SK-N-SH treated with all-trans-retinoic acid at 6 μM for 48 hours (cell line): ENCODE results near the gene NUBP1.

Source experiments
- ATAC-seq: fragments of 200-7000 bp; cut with Tn5 transposase; 3 replicates; pipeline ENCODE4 v1.9.1; 2020; ENCODE audit warnings: mild to moderate bottlenecking, moderate library complexity
- ARNTL ChIP-seq: fragments of 450-650 bp; formaldehyde crosslinking; IDR thresholded peaks from 2 replicates; pipeline ENCODE4 v1.5.0; 2020; ENCODE audit warnings: low read depth, mild to moderate bottlenecking, moderate library complexity, borderline replicate concordance
- CREB5 ChIP-seq: fragments of 250-450 bp; sonication (Bioruptor Pico); IDR thresholded peaks from 2 replicates; pipeline ENCODE4 v1.5.1; 2020; ENCODE audit warnings: low read depth, mild to moderate bottlenecking, moderate library complexity
- CSDC2 ChIP-seq: fragments of 250-450 bp; sonication (Bioruptor Pico); IDR thresholded peaks from 2 replicates; pipeline ENCODE4 v1.5.0; 2020; ENCODE audit warnings: mild to moderate bottlenecking, moderate library complexity
- CSRNP3 ChIP-seq: fragments of 250-450 bp; sonication (Bioruptor Pico); IDR thresholded peaks from 2 replicates; pipeline ENCODE4 v1.5.1; 2021; ENCODE audit warnings: mild to moderate bottlenecking, moderate library complexity
- ESRRG ChIP-seq: fragments of 250-450 bp; sonication (Bioruptor Pico); IDR thresholded peaks from 2 replicates; pipeline ENCODE4 v1.6.1; 2021; ENCODE audit warnings: mild to moderate bottlenecking
- GLIS3 ChIP-seq: fragments of 250-450 bp; sonication (Bioruptor Pico); IDR thresholded peaks from 2 replicates; pipeline ENCODE4 v1.5.0; 2020; ENCODE audit warnings: mild to moderate bottlenecking, moderate library complexity
- ISL1 ChIP-seq: fragments of 250-450 bp; sonication (Bioruptor Pico); IDR thresholded peaks from 2 replicates; pipeline ENCODE4 v2.1.2; 2022; ENCODE audit warnings: mild to moderate bottlenecking, moderate library complexity
- OSR1 ChIP-seq: fragments of 250-450 bp; sonication (Bioruptor Pico); IDR thresholded peaks from 2 replicates; pipeline ENCODE4 v1.8.0; 2022; ENCODE audit warnings: moderate library complexity, mild to moderate bottlenecking, inconsistent platforms
- POU6F1 ChIP-seq: fragments of 250-450 bp; sonication (Bioruptor Pico); IDR thresholded peaks from 2 replicates; pipeline ENCODE4 v1.8.0; 2021; ENCODE audit warnings: low read depth, mild to moderate bottlenecking, moderate library complexity, borderline replicate concordance
- PPARA ChIP-seq: fragments of 250-450 bp; sonication (Bioruptor Pico); IDR thresholded peaks from 2 replicates; pipeline ENCODE4 v1.5.0; 2020; ENCODE audit warnings: mild to moderate bottlenecking, borderline replicate concordance
- RARB ChIP-seq: fragments of 250-450 bp; sonication (Bioruptor Pico); IDR thresholded peaks from 2 replicates; pipeline ENCODE4 v1.8.0; 2021; ENCODE audit warnings: mild to moderate bottlenecking, moderate library complexity
- SNAI2 ChIP-seq: fragments of 250-450 bp; sonication (Bioruptor Pico); IDR thresholded peaks from 2 replicates; pipeline ENCODE4 v1.5.0; 2020; ENCODE audit warnings: mild to moderate bottlenecking, moderate library complexity
- TOX ChIP-seq: fragments of 250-450 bp; sonication (Bioruptor Pico); IDR thresholded peaks from 2 replicates; pipeline ENCODE4 v1.8.0; 2021; ENCODE audit warnings: mild to moderate bottlenecking, moderate library complexity, borderline replicate concordance
- TSHZ2 ChIP-seq: fragments of 250-450 bp; sonication (Bioruptor Pico); IDR thresholded peaks from 2 replicates; pipeline ENCODE4 v1.5.0; 2020; ENCODE audit warnings: mild to moderate bottlenecking, moderate library complexity
- ZC3H10 ChIP-seq: fragments of 250-450 bp; sonication (Bioruptor Pico); IDR thresholded peaks from 2 replicates; pipeline ENCODE4 v1.5.1; 2021; ENCODE audit warnings: mild to moderate bottlenecking, moderate library complexity
- ZFP3 ChIP-seq: fragments of 250-450 bp; sonication (Bioruptor Pico); IDR thresholded peaks from 2 replicates; pipeline ENCODE4 v1.5.0; 2020; ENCODE audit warnings: mild to moderate bottlenecking, moderate library complexity
- ZFP30 ChIP-seq: fragments of 450-650 bp; formaldehyde crosslinking; IDR thresholded peaks from 2 replicates; pipeline ENCODE4 v1.5.0; 2022; ENCODE audit warnings: mild to moderate bottlenecking, moderate library complexity
- ZNF565 ChIP-seq: fragments of 450-650 bp; formaldehyde crosslinking; conservative IDR thresholded peaks from 2 replicates; pipeline ENCODE4 v1.5.0; 2020; ENCODE audit warnings: low read depth, mild to moderate bottlenecking, moderate library complexity
- ZNF70 ChIP-seq: fragments of 450-650 bp; formaldehyde crosslinking; IDR thresholded peaks from 2 replicates; pipeline ENCODE4 v1.5.0; 2020; ENCODE audit warnings: mild to moderate bottlenecking, moderate library complexity
- ZNF8 ChIP-seq: fragments of 450-650 bp; formaldehyde crosslinking; IDR thresholded peaks from 2 replicates; pipeline ENCODE4 v1.5.0; 2020; ENCODE audit warnings: mild to moderate bottlenecking, moderate library complexity

Gene NUBP1

GRCh38 chr16:10791048-10791447 is 47.4 kb downstream of the NUBP1 start (continued):
- TF ChIP-seq POU6F1 (CRISPR knock-in tag) (no peak), ISL1 (CRISPR knock-in tag) (no peak)

- TF ChIP-seq POU6F1 (CRISPR knock-in tag) (no peak), ZNF8 (CRISPR knock-in tag) (no peak), ZFP3 (CRISPR knock-in tag) (no peak), ISL1 (CRISPR knock-in tag) (no peak), ZNF565 (CRISPR knock-in tag) (no peak), TOX (CRISPR knock-in tag) (no peak), GLIS3 (no peak), CSDC2 (CRISPR knock-in tag) (no peak), ZC3H10 (no peak)
- no peak for ATAC-seq
Observed at GRCh38 chr16:10799736-10800135, 56.1 kb downstream of the NUBP1 start.

GRCh38 chr16:10805334-10805733 is 61.7 kb downstream of the NUBP1 start:
- TF ChIP-seq CREB5 (CRISPR knock-in tag) = no peak
- TF ChIP-seq PPARA (CRISPR knock-in tag) = no peak
- no peak for TF ChIP-seq SNAI2
- no peak for TF ChIP-seq ARNTL (CRISPR knock-in tag)
- no peak for TF ChIP-seq ZC3H10
- no peak for TF ChIP-seq ESRRG (CRISPR knock-in tag)
- no peak for TF ChIP-seq ZFP30 (CRISPR knock-in tag)
- TF ChIP-seq POU6F1 (CRISPR knock-in tag) = no peak
- TF ChIP-seq CSDC2 (CRISPR knock-in tag) = no peak
- TF ChIP-seq ZNF70 (CRISPR knock-in tag) = no peak
- no peak for TF ChIP-seq OSR1 (CRISPR knock-in tag)
- no peak for TF ChIP-seq TSHZ2 (CRISPR knock-in tag)
- TF ChIP-seq CSRNP3 (CRISPR knock-in tag) = no peak
- no peak for TF ChIP-seq GLIS3
- no peak for TF ChIP-seq ZFP3 (CRISPR knock-in tag)
- TF ChIP-seq RARB = no peak
- ATAC-seq = no peak
